ENCODE results near the gene SBNO1.
"Not testable (repeated sequence)": the region's sequence is repeated elsewhere in the genome, so short reads cannot be mapped to it uniquely, and the experiment has no call there.

Gene SBNO1

GRCh38 chr12:123248996-123249741 lies 115.5 kb downstream of the SBNO1 start:
- not testable (repeated sequence) for H3K9me3 ChIP-seq (ENCODE audit: control insufficient read depth, insufficient read depth, low read depth, low read length); H3K4me3 ChIP-seq (ENCODE audit: low read depth, low read length); H3K4me1 ChIP-seq (ENCODE audit: control insufficient read depth, insufficient read depth, low read length); H3K27ac ChIP-seq (ENCODE audit: extremely low read depth, low read depth, low read length)
- CTCF ChIA-PET = interaction anchor here (0.6 to 3.1 kb wide), 2 partner anchors 11 to 167 kb away, joined by 5 to 18 read pairs; no protein-coding TSS in a partner anchor
- POLR2A ChIA-PET = interaction anchor here (5.7 kb wide), 1 partner anchor 16 kb away, joined by 56 read pairs; the partner anchor contains the start of genes MPHOSPH9 and MTRFR
- TF ChIP-seq ZNF202 (tag by site-specific recombination; IDR thresholded peaks at IDR 0.05; ENCODE audit: borderline replicate concordance) (peak; percentile 63; the same call in 1 of the 2 replicates), ZBTB8A (tag by site-specific recombination; IDR thresholded peaks at IDR 0.05) (peak; percentile 44; the same call in 1 of the 2 replicates), EGR2 (tag by site-specific recombination; IDR thresholded peaks at IDR 0.05; ENCODE audit: low read depth) (peak; percentile 53; the same call in 1 of the 2 replicates), ZFHX2 (tag by site-specific recombination; conservative IDR thresholded peaks at IDR 0.05) (peak; percentile 59), GLIS2 (tag by site-specific recombination; IDR thresholded peaks at IDR 0.05) (0 out of 2 replicates have a peak, but pooled peaks have one; percentile 13)
- H3K36me3 ChIP-seq (ENCODE audit: control insufficient read depth in 2 of 2, insufficient read depth in 1 of 2, low read length in 2 of 2) = peaks cover 0 to 24% of the 10 kb centered on the region in 2 experiments; a peak in 2 of 3 replicates

- H3K36me3 ChIP-seq (ENCODE audit: control insufficient read depth in 2 of 2, insufficient read depth in 1 of 2, low read length in 2 of 2) = peaks cover 0 to 14% of the 10 kb centered on the region in 2 experiments; a peak in 2 of 3 replicates
- CTCF ChIA-PET = interaction anchor here (3.1 kb wide), 1 partner anchor 10 kb away, joined by 18 read pairs; no protein-coding TSS in a partner anchor
- POLR2A ChIA-PET = interaction anchor here (5.7 kb wide), 1 partner anchor 15 kb away, joined by 56 read pairs; the partner anchor contains the start of genes MPHOSPH9 and MTRFR
Measured at GRCh38 chr12:123248129-123248528, 116.5 kb downstream of the SBNO1 start.

GRCh38 chr12:123245678-123246077 lies 119.0 kb downstream of the SBNO1 start:
- peaks cover 7% of the 10 kb centered on the region; the same call in 1 of the 2 replicates for H3K4me1 ChIP-seq (ENCODE audit: control insufficient read depth, insufficient read depth, low read length)
- CTCF ChIA-PET = interaction anchor here (0.6 kb wide), 1 partner anchor 117 kb away, joined by 3 read pairs; no protein-coding TSS in a partner anchor
- H3K36me3 ChIP-seq (ENCODE audit: control insufficient read depth in 2 of 2, insufficient read depth in 1 of 2, low read length in 2 of 2) = peaks cover 8 to 27% of the 10 kb centered on the region in 2 experiments; a peak in 2 of 3 replicates
- no peak overlapping the region for H3K27ac ChIP-seq (ENCODE audit: extremely low read depth, low read depth, low read length)
- TF ChIP-seq KLF7 (tag by site-specific recombination; IDR thresholded peaks at IDR 0.05; ENCODE audit: borderline replicate concordance) (no peak), TSHZ1 (tag by site-specific recombination; IDR thresholded peaks at IDR 0.05; ENCODE audit: borderline replicate concordance) (no peak), ZBTB20 (tag by site-specific recombination; IDR thresholded peaks at IDR 0.05) (no peak), BCL11B (tag by site-specific recombination; IDR thresholded peaks at IDR 0.05; ENCODE audit: low read depth) (no peak), ZNF16 (tag by site-specific recombination; IDR thresholded peaks at IDR 0.05; ENCODE audit: low read depth) (no peak), ZNF791 (tag by site-specific recombination; IDR thresholded peaks at IDR 0.05) (no peak), ZNF184 (tag by site-specific recombination; IDR thresholded peaks at IDR 0.05) (no peak)
- no peaks in the 10 kb centered on the region for H3K9me3 ChIP-seq (ENCODE audit: control insufficient read depth, insufficient read depth, low read depth, low read length)
- POLR2A ChIA-PET = no interaction called here
- no peak overlapping the region for H3K4me3 ChIP-seq (ENCODE audit: low read depth, low read length)

More at GRCh38 chr12:123248129-123248528, 116.5 kb downstream of the SBNO1 start:
- H3K4me3 ChIP-seq (ENCODE audit: low read depth, low read length); H3K4me1 ChIP-seq (ENCODE audit: control insufficient read depth, insufficient read depth, low read length); H3K9me3 ChIP-seq (ENCODE audit: control insufficient read depth, insufficient read depth, low read depth, low read length); H3K27ac ChIP-seq (ENCODE audit: extremely low read depth, low read depth, low read length): not testable (repeated sequence)
- peak; percentile 44 for TF ChIP-seq SETDB1 (IDR thresholded peaks at IDR 0.05; ENCODE audit: insufficient read length, low read length)

All from HEK293 (cell line).